ENCODE measurements around the gene KBTBD13.

DNA sequence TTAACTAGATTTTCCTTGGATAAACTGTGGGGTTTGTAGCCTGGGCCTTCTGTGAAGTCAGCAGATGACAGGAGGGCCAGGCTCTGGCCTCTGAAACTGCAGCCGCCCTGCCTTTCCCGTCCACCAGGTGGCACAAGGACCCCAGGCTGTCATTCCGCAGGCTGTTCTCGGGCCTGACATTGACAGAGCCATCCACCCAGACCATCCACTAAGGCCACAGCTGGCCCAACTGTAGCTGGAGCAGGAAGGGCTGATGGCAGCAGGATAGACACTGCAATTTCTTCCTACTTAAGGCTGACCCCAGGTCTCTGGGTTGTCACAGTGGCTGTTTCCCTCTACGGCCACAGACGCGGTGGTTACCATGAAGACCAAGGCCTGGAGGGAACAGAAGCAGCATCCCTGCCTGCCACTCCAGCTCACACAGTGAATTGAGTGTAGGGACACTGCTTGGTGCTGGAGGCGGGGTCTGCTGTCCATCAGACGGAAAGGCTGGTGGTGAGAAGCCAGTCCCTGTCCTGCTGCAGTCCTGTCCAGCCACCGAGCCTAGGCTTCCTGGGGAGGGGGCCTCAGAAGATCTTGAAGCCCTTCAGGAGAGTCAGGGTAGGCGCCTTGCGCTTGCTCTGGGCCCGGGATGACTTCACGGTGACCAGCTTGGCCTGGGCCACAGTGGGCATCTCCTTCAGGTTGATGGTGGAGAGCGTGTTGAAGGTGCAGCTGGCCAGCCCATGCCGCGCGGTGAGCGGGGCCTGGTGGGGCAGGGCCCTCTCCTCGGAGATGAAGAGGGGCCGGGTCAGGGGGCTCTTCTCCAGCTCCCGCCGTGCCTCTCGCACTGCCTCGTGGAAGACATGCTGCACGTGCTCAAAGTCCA, 22.0 kb upstream of the KBTBD13 start:
- TF ChIP-seq, protein P1, sequence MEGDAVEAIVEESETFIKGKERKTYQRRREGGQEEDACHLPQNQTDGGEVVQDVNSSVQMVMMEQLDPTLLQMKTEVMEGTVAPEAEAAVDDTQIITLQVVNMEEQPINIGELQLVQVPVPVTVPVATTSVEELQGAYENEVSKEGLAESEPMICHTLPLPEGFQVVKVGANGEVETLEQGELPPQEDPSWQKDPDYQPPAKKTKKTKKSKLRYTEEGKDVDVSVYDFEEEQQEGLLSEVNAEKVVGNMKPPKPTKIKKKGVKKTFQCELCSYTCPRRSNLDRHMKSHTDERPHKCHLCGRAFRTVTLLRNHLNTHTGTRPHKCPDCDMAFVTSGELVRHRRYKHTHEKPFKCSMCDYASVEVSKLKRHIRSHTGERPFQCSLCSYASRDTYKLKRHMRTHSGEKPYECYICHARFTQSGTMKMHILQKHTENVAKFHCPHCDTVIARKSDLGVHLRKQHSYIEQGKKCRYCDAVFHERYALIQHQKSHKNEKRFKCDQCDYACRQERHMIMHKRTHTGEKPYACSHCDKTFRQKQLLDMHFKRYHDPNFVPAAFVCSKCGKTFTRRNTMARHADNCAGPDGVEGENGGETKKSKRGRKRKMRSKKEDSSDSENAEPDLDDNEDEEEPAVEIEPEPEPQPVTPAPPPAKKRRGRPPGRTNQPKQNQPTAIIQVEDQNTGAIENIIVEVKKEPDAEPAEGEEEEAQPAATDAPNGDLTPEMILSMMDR (IDR thresholded peaks at IDR 0.05): peak; percentile 96
- TF ChIP-seq POLR2AphosphoS5 (IDR thresholded peaks at IDR 0.05; ENCODE audit: low read depth, low read length): no peak
- TF ChIP-seq SIN3A (IDR thresholded peaks at IDR 0.05; ENCODE audit: borderline replicate concordance, insufficient read depth, low read depth, low read length): no peak
- TF ChIP-seq, protein P2, sequence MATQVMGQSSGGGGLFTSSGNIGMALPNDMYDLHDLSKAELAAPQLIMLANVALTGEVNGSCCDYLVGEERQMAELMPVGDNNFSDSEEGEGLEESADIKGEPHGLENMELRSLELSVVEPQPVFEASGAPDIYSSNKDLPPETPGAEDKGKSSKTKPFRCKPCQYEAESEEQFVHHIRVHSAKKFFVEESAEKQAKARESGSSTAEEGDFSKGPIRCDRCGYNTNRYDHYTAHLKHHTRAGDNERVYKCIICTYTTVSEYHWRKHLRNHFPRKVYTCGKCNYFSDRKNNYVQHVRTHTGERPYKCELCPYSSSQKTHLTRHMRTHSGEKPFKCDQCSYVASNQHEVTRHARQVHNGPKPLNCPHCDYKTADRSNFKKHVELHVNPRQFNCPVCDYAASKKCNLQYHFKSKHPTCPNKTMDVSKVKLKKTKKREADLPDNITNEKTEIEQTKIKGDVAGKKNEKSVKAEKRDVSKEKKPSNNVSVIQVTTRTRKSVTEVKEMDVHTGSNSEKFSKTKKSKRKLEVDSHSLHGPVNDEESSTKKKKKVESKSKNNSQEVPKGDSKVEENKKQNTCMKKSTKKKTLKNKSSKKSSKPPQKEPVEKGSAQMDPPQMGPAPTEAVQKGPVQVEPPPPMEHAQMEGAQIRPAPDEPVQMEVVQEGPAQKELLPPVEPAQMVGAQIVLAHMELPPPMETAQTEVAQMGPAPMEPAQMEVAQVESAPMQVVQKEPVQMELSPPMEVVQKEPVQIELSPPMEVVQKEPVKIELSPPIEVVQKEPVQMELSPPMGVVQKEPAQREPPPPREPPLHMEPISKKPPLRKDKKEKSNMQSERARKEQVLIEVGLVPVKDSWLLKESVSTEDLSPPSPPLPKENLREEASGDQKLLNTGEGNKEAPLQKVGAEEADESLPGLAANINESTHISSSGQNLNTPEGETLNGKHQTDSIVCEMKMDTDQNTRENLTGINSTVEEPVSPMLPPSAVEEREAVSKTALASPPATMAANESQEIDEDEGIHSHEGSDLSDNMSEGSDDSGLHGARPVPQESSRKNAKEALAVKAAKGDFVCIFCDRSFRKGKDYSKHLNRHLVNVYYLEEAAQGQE (IDR thresholded peaks at IDR 0.05; ENCODE audit: insufficient read depth in 1 of 2, low read depth in 2 of 2, low read length in 1 of 2): no peak

Data from Panc1 (cell line).